GM21576 (cell line): ENCODE results near the gene USHBP1.
A peak's percentile ranks its signal among the peaks of the same experiment; 100 is the strongest.

Source experiments
- ATAC-seq: cut with Tn5 transposase; IDR thresholded peaks from one replicate; pipeline ENCODE4 v1.9.1; 2021; ENCODE audit warnings: mild to moderate bottlenecking, moderate library complexity; ENCODE audit not compliant: unreplicated experiment

USHBP1 gene

GRCh38 chr19:17266589-17266974 lies 2.0 kb upstream of the USHBP1 start:
- peak; percentile 17 for ATAC-seq

- no peak for ATAC-seq
Observed at GRCh38 chr19:17266026-17266425, 1.5 kb upstream of the USHBP1 start.

- ATAC-seq: no peak
Observed at GRCh38 chr19:17263712-17264640, 569 bp downstream of the USHBP1 start.

- ATAC-seq: no peak
Observed at GRCh38 chr19:17262557-17262956, 2.0 kb downstream of the USHBP1 start.

- no peak for ATAC-seq
Observed at GRCh38 chr19:17260842-17261325, 3.7 kb downstream of the USHBP1 start.

GRCh38 chr19:17259934-17260333 lies 4.6 kb downstream of the USHBP1 start:
- ATAC-seq: no peak

GRCh38 chr19:17259118-17259780 lies 5.3 kb downstream of the USHBP1 start:
- no peak for ATAC-seq

GRCh38 chr19:17256130-17256529 lies 8.4 kb downstream of the USHBP1 start:
- no peak for ATAC-seq

GRCh38 chr19:17255150-17255621 lies 9.4 kb downstream of the USHBP1 start:
- ATAC-seq: no peak

GRCh38 chr19:17254636-17255035 lies 9.9 kb downstream of the USHBP1 start:
- ATAC-seq: no peak

- ATAC-seq: no peak
Observed at GRCh38 chr19:17249887-17250548, 14.5 kb downstream of the USHBP1 start.

- no peak for ATAC-seq
Observed at GRCh38 chr19:17248011-17248776, 16.4 kb downstream of the USHBP1 start.

GRCh38 chr19:17246681-17247425 lies 17.7 kb downstream of the USHBP1 start:
- no peak for ATAC-seq

- peak; percentile 5 for ATAC-seq
Observed at GRCh38 chr19:17245535-17245984, 19.0 kb downstream of the USHBP1 start, which contains the start of gene NR2F6. NR2F6 (minus strand) TSS chr19:17245919; CDS start chr19:17245220, 699 bp downstream.

- ATAC-seq: no peak
Observed at GRCh38 chr19:17244618-17245534, 19.7 kb downstream of the USHBP1 start.

- ATAC-seq: no peak
Observed at GRCh38 chr19:17243830-17244617, 20.5 kb downstream of the USHBP1 start.

- ATAC-seq: no peak
Observed at GRCh38 chr19:17243211-17243829, 21.2 kb downstream of the USHBP1 start.
